HG02571 (cell line): ENCODE data around the gene CPA3.

Experiments
- ATAC-seq: cut with Tn5 transposase; IDR thresholded peaks from one replicate; pipeline ENCODE4 v1.9.1; 2021; ENCODE audit warnings: mild to moderate bottlenecking, moderate library complexity; ENCODE audit not compliant: unreplicated experiment

The CPA3 gene

GRCh38 chr3:148865049-148865448 is at the start of gene CPA3:
Gene CPA3 (plus strand): TSS chr3:148865296. CDS start chr3:148865308, 12 bp downstream.
- no peak for ATAC-seq

DNA sequence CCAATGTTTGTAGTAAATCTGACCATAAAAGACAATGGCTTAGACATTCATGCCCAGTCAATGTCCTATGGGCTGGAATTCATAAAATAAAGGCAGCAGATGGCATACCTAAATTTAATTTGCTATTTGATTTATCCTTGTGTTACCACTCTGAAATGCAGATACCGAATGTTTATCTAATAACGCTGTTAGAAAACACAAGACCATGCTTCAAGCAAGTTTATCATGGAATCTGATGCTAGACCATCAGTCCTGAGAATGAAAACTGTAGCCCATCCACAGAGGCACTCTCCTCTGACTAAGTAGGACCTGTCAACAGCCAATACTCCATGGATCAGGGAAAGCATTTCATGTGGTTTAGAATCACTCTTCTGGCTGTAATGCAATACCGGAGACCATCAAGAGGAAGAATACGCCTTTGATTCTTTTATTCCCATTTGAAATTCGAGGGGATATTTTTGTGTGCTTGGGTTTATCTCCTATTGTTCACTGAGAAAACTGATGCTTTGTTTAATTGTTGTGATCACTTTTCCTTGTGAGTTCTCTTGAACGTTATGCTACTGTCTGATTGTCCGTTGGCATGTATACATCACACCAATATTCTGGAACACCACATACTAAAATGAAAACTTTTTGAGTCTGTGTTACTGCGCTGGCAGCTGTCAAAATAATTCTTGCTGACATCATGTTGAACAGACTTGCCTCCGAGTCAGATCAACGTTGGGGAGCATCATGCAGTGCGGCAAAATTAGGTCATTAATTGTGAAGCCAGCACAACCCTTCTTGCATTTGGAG is 49.6 kb upstream of the CPA3 start:
- ATAC-seq: no peak

DNA sequence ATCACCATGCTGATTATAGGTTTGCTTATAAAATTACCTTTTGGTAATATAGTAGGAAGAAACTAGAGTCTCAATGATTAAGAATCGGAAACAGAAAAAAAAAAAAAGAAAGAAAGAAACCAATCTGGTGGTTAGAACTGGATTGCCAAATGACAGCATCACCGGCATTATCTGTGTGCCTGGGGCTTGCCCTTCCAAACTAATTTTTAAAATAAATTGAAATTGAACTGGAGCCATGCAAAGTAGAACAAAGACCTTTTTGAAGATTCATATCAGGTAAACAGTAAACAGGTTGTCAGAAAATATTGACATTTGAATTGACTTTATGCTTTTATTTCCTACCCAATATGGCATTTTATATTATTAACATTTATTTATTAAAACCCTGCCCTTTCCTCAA is 48.7 kb upstream of the CPA3 start:
- ATAC-seq: no peak

DNA sequence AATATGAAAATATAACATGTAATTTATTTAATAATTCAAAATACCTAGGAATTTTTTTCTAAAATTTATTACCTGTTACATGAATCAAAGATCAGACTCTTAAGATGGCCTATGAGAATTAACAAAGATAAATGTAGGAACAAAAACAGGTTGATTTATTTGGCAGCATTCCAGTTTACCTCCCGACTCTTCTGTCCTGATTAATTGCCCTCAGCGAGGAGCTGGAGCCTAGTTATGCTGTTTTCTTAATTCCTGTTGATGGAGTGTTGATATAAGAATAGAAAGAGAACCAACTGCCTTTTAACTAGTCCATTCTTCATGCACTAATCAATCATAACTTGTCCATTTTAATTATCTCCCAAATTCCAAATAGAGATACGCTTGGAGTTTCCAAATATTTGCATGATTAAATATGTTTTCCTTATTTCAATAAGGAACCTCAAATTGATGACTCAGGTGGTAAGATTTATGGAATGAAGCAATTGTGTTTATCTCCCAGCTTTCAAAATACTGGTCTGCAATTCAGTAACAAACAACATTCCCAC is 48.0 kb upstream of the CPA3 start:
- no peak for ATAC-seq

GRCh38 chr3:148820361-148821245 is 44.5 kb upstream of the CPA3 start:
- ATAC-seq: no peak

GRCh38 chr3:148823026-148823425 is 42.1 kb upstream of the CPA3 start:
- ATAC-seq: no peak

- no peak for ATAC-seq
Measured at GRCh38 chr3:148825476-148825875, 39.6 kb upstream of the CPA3 start.

DNA sequence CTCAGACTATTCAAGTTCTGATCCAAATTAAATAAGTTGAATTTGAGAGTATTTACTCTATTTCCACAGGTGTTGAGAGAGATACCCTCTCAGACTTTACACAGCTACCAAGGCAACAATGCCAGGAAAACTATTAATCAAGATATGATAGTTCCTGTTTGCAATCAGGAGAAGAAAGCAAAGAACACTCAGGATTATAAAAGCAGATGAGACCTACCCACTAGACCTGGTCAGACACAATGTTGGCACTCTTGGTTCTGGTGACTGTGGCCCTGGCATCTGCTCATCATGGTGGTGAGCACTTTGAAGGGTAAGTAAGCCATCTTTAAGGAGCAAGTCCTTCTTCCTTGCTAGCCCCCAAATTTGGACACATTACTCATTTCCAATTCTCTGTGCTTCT is 37.5 kb upstream of the CPA3 start, which contains the start of gene CPB1:
Gene CPB1 (plus strand): TSS at position 227 of the 400 bp plus-strand sequence. CDS start 13 bp downstream, at position 240.
- no peak for ATAC-seq

GRCh38 chr3:148828136-148828690 is 36.9 kb upstream of the CPA3 start:
- ATAC-seq: no peak

- ATAC-seq: no peak
Measured at GRCh38 chr3:148829926-148830325, 35.2 kb upstream of the CPA3 start.

DNA sequence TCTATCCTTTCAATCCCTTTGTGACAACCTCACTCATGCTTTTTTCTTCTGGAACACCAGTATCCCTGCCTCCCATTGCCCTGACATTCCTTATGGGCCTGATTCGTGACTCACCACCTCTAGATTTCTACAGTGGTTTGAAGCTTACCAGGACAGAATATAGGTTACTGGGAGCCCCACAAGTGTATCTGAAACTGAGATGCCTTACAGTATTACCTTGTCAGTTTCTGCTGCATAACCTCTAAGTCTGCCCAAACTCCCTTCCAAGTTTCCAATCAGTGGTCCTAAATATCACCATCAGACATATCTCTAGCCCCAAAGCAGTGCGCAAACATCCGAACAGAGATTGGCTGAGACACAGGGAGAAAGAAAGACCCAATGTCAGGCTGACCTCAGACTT is 31.9 kb upstream of the CPA3 start:
- no peak for ATAC-seq

GRCh38 chr3:148839805-148840204 is 25.3 kb upstream of the CPA3 start:
- ATAC-seq: no peak

DNA sequence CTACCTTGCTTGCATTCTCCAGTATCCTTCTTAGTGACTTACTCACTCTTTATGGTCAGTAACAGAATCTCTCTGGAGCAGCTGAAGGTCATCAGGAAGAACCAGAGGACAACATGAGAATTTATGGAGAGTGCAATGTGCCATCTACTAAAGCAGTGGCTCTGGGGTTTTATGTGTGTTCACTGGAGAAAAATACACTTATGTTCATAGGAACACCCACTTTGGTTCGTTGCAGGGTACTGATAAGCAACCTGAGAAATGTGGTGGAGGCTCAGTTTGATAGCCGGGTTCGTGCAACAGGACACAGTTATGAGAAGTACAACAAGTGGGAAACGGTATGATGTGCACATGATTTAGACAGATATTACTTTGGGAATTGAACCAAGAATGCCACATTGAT is 24.6 kb upstream of the CPA3 start:
- ATAC-seq: no peak

DNA sequence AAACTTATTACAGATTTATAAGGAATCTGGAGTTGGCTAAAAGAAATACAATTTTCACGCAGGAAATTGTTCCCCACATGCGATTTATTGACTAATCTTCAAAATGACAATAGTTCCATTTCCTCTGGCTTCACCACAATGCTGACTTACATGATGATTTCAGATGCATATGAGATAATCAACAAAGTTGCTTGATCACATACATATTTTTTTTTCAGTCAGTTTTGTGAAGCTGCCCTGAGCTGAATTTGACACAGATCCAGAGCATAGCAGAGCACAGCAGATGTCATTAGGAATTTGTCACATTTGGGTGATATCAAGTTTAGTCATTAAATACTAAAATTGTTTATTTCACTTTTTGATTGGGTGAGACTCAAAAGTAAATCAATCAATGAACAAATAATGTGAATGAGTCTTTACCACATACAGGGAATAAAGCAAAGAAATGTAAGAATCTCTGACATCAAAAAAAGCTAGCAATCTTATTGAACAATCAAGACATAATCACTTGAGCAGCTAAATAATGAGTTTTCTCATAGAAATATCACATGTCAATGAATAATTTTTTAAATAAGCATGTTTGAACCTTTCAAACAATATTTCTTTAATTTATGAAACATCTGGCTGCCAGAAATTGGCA is 19.2 kb upstream of the CPA3 start:
- no peak for ATAC-seq

DNA sequence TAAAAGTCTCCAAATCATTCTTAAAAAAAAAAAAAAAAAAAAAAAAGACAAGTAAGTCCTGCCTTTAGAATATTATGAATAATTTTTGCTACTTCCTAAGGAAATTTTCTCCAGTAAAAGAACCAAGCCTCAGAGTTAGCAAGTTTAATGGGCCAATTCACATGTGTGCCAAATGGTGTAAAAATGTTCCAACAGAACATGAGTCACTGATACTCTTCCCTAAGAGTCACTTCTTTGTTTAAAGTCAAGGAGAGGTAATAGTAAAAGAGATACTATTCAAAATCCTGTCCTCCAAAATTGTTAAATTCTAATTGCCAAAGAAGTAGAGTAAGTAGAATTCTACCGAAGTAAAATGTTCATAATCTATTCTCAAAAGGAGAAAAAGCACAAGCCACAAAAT is 17.7 kb upstream of the CPA3 start:
- ATAC-seq: no peak

GRCh38 chr3:148848410-148848809 is 16.7 kb upstream of the CPA3 start:
- no peak for ATAC-seq

GRCh38 chr3:148852271-148852992 is 12.7 kb upstream of the CPA3 start:
- ATAC-seq: no peak

GRCh38 chr3:148853076-148853475 is 12.0 kb upstream of the CPA3 start:
- ATAC-seq: no peak

DNA sequence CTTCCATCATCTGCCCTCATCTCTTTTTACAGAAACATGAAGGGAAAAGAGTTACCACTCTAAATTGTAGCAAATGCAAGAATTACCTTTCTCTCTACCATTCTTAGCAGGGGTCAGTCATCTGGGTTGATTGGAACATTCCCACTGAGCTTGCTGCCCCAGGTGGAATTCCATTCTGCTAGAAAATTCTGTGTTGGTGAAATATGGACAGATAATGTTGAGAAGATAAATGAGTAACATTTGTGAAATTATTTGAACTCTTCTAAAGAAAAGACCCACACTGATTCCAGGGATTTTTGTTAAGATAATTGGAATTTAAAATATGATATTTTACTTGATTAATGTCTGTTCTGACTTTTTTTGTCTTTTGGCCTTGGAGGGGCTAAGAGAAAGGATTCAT is 11.0 kb upstream of the CPA3 start:
- no peak for ATAC-seq

DNA sequence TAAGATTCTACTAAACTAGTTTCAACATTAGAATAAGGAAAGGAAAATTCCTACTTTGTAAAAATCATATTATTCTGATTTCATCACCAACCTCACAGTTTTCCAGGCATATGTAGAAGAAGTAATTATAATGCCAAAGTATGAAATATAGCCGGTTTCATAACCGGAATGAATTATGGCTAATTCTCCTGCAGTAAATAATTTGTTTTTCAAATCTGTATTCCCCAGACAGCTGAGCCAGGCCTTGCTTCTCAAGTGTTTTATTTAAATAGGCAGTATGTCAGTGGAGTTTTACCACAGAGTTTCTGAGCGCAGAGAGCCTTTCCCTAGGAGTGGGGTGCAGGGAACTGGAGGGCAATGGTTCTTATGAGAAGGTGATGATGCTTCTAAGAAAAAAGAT is 8.7 kb upstream of the CPA3 start:
- no peak for ATAC-seq
